NCI-H345 treated with DMSO at 0.1 percent for 48 hours (cell line): ENCODE results near the gene GPR173.

Experiments
- DNase-seq: peaks from one replicate; lab custom pipeline; 2025; ENCODE audit not compliant: unreplicated experiment; lab: John Stamatoyannopoulos, UW

Gene GPR173

DNA sequence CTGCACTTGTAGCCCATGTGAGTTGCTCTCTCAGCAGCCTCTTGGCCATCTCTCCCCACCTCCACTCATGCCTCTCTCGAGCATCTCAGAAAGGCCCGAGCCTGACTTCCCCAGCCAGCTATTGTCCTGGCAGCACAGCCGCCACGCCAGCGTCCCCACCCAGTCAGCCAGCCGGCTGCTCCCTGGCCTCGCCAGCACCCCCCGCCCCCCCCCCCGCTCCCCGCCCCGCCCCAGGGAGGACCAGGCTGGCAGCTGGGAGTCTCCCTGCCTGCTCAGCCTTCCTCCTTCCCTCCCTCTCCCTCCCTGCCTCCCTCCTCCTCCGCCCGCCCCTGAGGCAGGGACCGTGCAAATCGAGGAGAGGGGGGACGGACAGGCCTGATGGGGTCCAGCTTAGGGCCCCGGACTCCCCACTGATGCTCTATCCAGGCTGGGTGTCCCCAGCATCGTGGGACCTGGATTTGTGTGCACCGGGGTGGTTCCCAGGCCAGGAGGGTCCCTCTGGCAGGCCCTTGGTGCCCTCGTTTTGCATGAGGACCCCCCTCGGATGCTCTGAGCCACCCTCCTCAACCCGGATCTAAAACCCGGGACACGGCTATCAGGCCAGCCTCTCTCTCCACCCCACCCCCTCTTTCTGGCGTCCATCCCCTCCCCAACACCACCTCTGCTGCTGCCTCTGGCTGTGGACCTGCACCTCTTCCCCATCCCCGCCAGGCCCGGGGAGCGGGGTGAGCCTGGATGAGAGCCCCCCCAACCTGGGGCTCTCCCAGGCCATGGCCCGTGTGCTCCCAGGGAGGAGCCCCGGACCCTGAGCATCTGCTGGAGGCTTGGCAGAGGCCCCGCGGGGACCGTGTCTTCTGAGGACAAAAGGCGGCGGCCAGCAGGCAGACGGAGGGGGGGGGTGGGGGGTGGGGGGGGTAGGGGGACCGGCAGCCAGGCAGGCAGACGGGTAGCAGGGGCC, at the start of gene GPR173:
GPR173 (plus strand) TSS at position 621 of the 958 bp plus-strand sequence. CDS start 27,833 bp downstream, outside the sequence.
- no peak for DNase-seq

DNA sequence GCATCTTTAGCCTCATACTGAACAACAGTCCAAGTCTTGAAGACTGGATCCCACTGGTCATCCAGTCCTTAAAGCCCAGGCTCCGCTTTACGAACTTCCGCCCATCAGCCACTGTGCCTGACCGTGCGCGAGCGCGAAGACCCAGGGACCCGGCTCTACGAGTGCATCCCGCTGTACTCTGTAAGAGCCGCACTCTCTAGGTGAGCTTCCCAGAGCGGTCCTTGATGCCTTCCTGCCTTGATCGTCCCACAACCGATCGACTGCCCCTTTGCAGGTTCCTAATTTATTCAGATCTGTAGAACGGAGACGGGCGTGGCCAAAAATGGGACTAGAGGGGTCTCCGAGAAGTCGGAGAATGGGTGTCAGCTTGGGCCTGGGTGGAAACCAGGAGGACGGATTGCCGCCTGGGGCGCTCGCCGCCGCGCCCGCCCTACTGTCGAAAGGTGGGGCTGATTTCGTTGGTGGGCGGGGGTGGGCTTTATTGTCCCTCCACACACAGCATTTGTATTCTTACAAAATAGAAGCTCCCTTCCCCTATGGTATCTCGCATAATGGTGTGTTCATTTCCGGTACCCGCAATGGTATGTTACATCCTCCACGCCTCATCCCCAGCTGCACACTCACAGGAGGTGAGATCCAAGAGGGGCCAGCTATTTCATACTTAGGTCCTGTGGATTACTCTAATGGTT, 48.0 kb upstream of the GPR173 start:
- no peak for DNase-seq

- DNase-seq, result no peak
Observed at GRCh38 chrX:53001958-53002357, 46.6 kb upstream of the GPR173 start.

DNA sequence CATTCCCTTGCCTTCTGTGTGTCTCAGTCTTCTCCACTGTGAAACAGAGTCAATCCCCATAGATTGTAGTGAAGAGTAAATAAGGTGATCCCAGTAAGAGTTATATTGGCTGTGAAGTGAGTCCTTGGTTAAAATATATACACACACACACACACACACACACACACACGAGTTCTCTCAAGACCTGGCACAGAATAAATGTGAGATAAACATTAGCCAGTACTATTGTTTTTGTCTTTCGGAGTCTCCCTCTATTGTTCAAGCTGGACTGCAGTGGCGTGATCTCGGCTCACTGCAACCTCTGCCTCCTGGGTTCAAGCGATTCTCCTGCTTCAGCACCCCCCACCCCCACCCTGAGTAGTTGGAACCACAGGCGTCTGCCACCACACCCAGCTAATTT, 45.5 kb upstream of the GPR173 start:
- DNase-seq, result no peak

DNA sequence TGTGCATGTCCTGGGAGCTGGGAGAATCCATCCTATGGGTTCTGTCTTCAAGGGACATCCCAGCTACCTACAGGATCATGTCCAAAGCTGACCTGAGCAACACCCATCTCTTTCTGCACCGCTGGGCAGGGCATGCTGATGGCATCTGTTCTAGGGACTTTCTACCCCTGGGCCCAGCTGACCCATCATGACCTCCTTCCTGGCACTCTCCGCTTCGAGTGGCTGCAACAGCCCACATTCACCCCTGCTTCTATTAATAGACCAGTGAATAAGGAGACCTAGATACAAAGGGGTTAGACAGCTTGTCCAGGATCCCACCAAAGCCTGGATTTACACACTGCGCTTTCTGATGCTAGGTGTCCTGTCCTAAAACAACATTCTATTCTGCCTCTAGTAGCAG, 44.6 kb upstream of the GPR173 start:
- DNase-seq, result no peak

- DNase-seq, result no peak
Observed at GRCh38 chrX:53004811-53005210, 43.8 kb upstream of the GPR173 start.

GRCh38 chrX:53005327-53005726, 43.3 kb upstream of the GPR173 start:
- no peak for DNase-seq

- no peak for DNase-seq
Observed at GRCh38 chrX:53009032-53009431, 39.6 kb upstream of the GPR173 start.

- DNase-seq, result no peak
Observed at GRCh38 chrX:53013291-53013690, 35.3 kb upstream of the GPR173 start.

- no peak for DNase-seq
Observed at GRCh38 chrX:53018627-53019026, 30.0 kb upstream of the GPR173 start.

GRCh38 chrX:53022381-53022780, 26.2 kb upstream of the GPR173 start:
- DNase-seq, result no peak

DNA sequence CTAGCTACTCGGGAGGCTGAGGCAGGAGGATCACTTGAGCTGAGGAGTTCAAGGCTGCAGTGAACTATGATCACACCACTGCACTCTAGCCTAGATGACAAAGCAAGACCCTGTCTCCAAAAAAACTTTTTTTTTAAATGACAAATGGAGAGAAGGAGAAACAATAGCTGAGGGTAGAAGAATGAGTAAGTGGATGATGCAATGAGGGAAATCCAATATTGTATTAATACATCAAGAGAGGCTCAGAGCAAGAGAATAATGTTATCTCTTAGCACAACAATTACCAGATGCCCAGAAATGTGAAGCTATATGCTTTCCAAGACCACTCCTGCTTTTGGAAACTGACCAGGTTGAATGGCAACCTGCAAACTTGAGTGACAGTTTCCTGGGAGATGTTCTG, 19.9 kb upstream of the GPR173 start:
- no peak for DNase-seq

DNA sequence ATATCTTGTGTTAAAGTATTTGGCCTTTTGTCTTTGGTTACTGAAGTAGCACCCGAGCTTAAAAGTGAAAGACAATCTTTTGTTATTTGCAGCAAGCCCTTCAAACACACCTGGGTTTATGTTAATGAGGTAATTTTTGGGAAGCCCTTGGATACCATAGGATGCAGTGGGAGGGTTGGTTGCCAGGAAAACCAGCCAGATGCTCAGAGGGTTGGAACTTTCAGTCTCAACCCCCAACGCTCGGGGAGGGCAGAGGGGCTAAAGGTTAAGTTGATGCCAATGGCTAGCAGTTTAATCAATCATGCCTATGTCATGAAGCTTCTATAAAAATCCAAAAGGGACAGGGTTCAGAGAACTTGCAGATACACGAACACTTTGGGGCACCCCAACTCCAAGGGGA, 17.2 kb upstream of the GPR173 start:
- DNase-seq, result no peak

- DNase-seq, result no peak
Observed at GRCh38 chrX:53036149-53036548, 12.4 kb upstream of the GPR173 start.

GRCh38 chrX:53039236-53039635, 9.4 kb upstream of the GPR173 start:
- no peak for DNase-seq

- no peak for DNase-seq
Observed at GRCh38 chrX:53044995-53045394, 3.6 kb upstream of the GPR173 start.

DNA sequence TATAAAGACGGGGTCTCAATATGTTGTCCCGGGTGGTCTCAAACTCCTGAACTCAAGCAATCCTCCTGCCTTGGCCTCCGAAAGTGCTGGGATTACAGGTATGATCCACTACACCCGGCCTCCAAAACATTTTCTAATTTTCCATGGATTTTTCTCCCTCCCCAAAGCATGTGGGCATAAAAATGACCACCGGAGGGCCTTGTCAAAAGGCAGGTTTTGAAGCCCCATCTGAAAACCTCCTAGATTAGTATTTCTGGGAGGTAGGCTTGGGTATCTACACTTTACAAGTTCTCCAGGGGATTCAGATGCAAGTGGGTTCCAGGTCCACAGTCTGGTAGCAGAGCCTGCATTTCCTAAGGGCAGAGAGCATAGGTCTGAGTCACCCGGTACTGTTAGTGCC, 1.4 kb upstream of the GPR173 start:
- no peak for DNase-seq

DNA sequence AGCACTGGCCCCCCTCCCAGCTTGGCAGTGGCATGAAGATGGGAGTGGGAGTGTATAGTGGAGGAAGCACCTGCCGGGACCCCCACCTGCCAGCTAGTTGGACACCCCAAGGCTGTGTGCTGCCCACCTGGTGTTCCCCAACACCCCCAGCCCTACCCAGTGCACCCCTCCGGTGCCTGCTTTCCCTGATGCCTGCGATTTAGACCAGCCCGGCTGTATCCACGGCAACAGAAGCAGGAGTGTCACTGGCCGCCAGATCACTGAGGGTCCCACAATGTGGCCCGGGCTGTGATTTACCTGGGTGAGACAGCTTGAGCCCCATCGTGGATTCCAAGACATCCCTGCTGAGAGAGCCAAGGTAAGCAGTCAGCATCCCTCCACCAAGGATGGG, 533 bp downstream of the GPR173 start:
- DNase-seq, result no peak

GRCh38 chrX:53050841-53051240, 2.3 kb downstream of the GPR173 start:
- DNase-seq, result no peak

- DNase-seq, result no peak
Observed at GRCh38 chrX:53055244-53055849, 6.8 kb downstream of the GPR173 start.

- DNase-seq, result no peak
Observed at GRCh38 chrX:53056292-53056691, 7.7 kb downstream of the GPR173 start.

- DNase-seq, result no peak
Observed at GRCh38 chrX:53065104-53065503, 16.5 kb downstream of the GPR173 start.
